K562 (cell line): ENCODE data around the gene WFIKKN1. TPM values are rescaled to one million over a fixed set of nuclear protein-coding genes. Genes with fewer than 3 reads are reported as not detected.

Experiments used
- AFF1 ChIP-seq, 2 experiments: fragments of 450-650 bp; IDR thresholded peaks; 2 replicates each; pipeline ENCODE4 v1.6.1; 2018; ENCODE audit warnings: mild to moderate bottlenecking in 2 of 2, low read depth in 1 of 2; ENCODE audit not compliant: partially characterized antibody in 2 of 2
- FOXJ2 ChIP-seq: fragments of 200-800 bp; sonication (Bioruptor generic); IDR thresholded peaks from 2 replicates; pipeline ENCODE4 v1.6.1; 2016; ENCODE audit warnings: missing genetic modification characterization, missing compliant biosample characterization
- GTF2A2 ChIP-seq: IDR thresholded peaks from 2 replicates; pipeline ENCODE4 v1.6.1; 2016; ENCODE audit warnings: mild to moderate bottlenecking, missing genetic modification characterization, missing compliant biosample characterization
- LARP7 ChIP-seq: fragments of 450-650 bp; IDR thresholded peaks from 2 replicates; pipeline ENCODE4 v1.6.1; 2016
- MTA2 ChIP-seq: fragments of 450-650 bp; IDR thresholded peaks from 2 replicates; pipeline ENCODE4 v1.6.1; 2016; ENCODE audit warnings: low read depth
- MYBL2 ChIP-seq, 2 experiments: fragments of 450-650 bp in 1 of 2; sonication (generic) in 1 of 2; formaldehyde crosslinking in 1 of 2; IDR thresholded peaks; 2 replicates each; pipeline versions ENCODE4 v1.6.1 to v1.8.1; 2017 to 2022; ENCODE audit warnings: borderline replicate concordance in 1 of 2, inconsistent platforms in 1 of 2, low read depth in 1 of 2, mild to moderate bottlenecking in 1 of 2, missing genetic modification reagents in 1 of 2, moderate library complexity in 1 of 2
- STAG1 ChIP-seq: sonication (generic); formaldehyde crosslinking; IDR thresholded peaks from 2 replicates; pipeline ENCODE4 v1.5.0; 2020; ENCODE audit warnings: missing genetic modification reagents, borderline replicate concordance
- ZNF274 ChIP-seq: IDR thresholded peaks from 2 replicates; pipeline ENCODE4 v1.6.1; 2011; ENCODE audit warnings: low read depth, mild to moderate bottlenecking, low read length, moderate library complexity, borderline replicate concordance
- ZNF589 ChIP-seq: fragments of 200-800 bp; sonication (Bioruptor generic); IDR thresholded peaks from 2 replicates; pipeline ENCODE4 v1.6.1; 2016; ENCODE audit warnings: low read depth, missing genetic modification characterization, missing compliant biosample characterization
- ZNF696 ChIP-seq: fragments of 250-450 bp; sonication (Bioruptor Pico); conservative IDR thresholded peaks from 2 replicates; pipeline ENCODE4 v1.4.0; 2020; ENCODE audit warnings: mild to moderate bottlenecking, moderate library complexity
- polyA plus RNA-seq, 8 experiments: library from polyadenylated mRNA; depleted of rRNA in 4 of 8; stranded (reverse) in 5 of 8; unstranded in 3 of 8; fragments of >200 nt; fragmentation: Nextera tagmentation in 2 of 8; fragmentation: Illumina TruSeq in 1 of 8; extraction: Ambion mirVana in 2 of 8; extraction: Trizol in 1 of 8; gene quantifications; 2 replicates each; pipeline versions ENCODE4 v1.2.1 to v1.2.3, GENCODE V29; 2011 to 2014; ENCODE audit warnings: inconsistent platforms in 1 of 8, missing spikeins in 1 of 8
- total RNA-seq, 7 experiments: library from RNA; depleted of rRNA in 6 of 7; stranded (reverse); fragments of >200 nt in 6 of 7; fragmentation: Illumina TruSeq in 2 of 7; extraction: Trizol in 2 of 7; gene quantifications; 2 replicates each; pipeline versions ENCODE4 v1.2.1 to v1.2.3, GENCODE V29; 2011 to 2021; ENCODE audit warnings: low replicate concordance in 1 of 7
- TF ChIP-seq, protein P1 (sequence below), 2 experiments: fragments of 450-650 bp in 1 of 2; sonication (generic) in 1 of 2; formaldehyde crosslinking in 1 of 2; IDR thresholded peaks; 2 replicates each; pipeline versions ENCODE4 v1.7.1 to v1.9.0; 2016 to 2022; ENCODE audit warnings: inconsistent platforms in 1 of 2, mild to moderate bottlenecking in 1 of 2, missing genetic modification reagents in 1 of 2
- TF ChIP-seq, protein P2 (sequence below), 3 experiments: fragments of 200-800 bp in 1 of 3; sonication (Bioruptor generic) in 1 of 3; sonication (generic) in 1 of 3; formaldehyde crosslinking in 1 of 3; IDR thresholded peaks; 2 replicates each; pipeline versions ENCODE4 v1.6.1 to v1.8.0; 2016 to 2022; ENCODE audit warnings: mild to moderate bottlenecking in 2 of 3, missing compliant biosample characterization in 2 of 3, missing genetic modification characterization in 2 of 3, missing genetic modification reagents in 1 of 3

WFIKKN1 gene
- total and polyA plus RNA-seq, 9 of the 15 experiments (the other 6 are each of a cell fraction or from before 2014, with no cell fraction given), result 0.14 to 1.1 (median 0.50) TPM; not detected in 4

GRCh38 chr16:683396-684070, 52.7 kb downstream of the WFIKKN1 start (continued):
- TF ChIP-seq, protein P1, sequence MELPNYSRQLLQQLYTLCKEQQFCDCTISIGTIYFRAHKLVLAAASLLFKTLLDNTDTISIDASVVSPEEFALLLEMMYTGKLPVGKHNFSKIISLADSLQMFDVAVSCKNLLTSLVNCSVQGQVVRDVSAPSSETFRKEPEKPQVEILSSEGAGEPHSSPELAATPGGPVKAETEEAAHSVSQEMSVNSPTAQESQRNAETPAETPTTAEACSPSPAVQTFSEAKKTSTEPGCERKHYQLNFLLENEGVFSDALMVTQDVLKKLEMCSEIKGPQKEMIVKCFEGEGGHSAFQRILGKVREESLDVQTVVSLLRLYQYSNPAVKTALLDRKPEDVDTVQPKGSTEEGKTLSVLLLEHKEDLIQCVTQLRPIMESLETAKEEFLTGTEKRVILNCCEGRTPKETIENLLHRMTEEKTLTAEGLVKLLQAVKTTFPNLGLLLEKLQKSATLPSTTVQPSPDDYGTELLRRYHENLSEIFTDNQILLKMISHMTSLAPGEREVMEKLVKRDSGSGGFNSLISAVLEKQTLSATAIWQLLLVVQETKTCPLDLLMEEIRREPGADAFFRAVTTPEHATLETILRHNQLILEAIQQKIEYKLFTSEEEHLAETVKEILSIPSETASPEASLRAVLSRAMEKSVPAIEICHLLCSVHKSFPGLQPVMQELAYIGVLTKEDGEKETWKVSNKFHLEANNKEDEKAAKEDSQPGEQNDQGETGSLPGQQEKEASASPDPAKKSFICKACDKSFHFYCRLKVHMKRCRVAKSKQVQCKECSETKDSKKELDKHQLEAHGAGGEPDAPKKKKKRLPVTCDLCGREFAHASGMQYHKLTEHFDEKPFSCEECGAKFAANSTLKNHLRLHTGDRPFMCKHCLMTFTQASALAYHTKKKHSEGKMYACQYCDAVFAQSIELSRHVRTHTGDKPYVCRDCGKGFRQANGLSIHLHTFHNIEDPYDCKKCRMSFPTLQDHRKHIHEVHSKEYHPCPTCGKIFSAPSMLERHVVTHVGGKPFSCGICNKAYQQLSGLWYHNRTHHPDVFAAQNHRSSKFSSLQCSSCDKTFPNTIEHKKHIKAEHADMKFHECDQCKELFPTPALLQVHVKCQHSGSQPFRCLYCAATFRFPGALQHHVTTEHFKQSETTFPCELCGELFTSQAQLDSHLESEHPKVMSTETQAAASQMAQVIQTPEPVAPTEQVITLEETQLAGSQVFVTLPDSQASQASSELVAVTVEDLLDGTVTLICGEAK (IDR thresholded peaks at IDR 0.05), result no peak
- TF ChIP-seq, protein P1 (CRISPR knock-in tag; IDR thresholded peaks at IDR 0.05), result no peak
- no peak for TF ChIP-seq FOXJ2 (tag)
- no peak for TF ChIP-seq STAG1
- no peak for TF ChIP-seq LARP7
- no peak for TF ChIP-seq ZNF589 (CRISPR knock-in tag)
- TF ChIP-seq MTA2, result no peak
- TF ChIP-seq, protein P2, sequence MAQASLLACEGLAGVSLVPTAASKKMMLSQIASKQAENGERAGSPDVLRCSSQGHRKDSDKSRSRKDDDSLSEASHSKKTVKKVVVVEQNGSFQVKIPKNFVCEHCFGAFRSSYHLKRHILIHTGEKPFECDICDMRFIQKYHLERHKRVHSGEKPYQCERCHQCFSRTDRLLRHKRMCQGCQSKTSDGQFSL (CRISPR knock-in tag; IDR thresholded peaks at IDR 0.05), result no peak
- TF ChIP-seq, protein P2 (tag; IDR thresholded peaks at IDR 0.05), result no peak
- TF ChIP-seq ZNF696 (CRISPR knock-in tag), result no peak
- no peak for TF ChIP-seq AFF1 (IDR thresholded peaks at IDR 0.05; ENCODE audit: low read depth in 1 of 2, partially characterized antibody in 2 of 2)
- no peak for TF ChIP-seq ZNF274
- TF ChIP-seq MYBL2 (IDR thresholded peaks at IDR 0.05; ENCODE audit: low read depth), result no peak
- TF ChIP-seq MYBL2 (CRISPR knock-in tag; IDR thresholded peaks at IDR 0.05; ENCODE audit: borderline replicate concordance), result no peak
- TF ChIP-seq GTF2A2 (tag), result no peak
